Measurements from ENCODE around the gene DCUN1D3.

The DCUN1D3 gene

GRCh38 chr16:20903899-20904506 is 3.8 kb upstream of the DCUN1D3 start:
- Mint-ChIP-seq H3K4me3 (no peak overlapping the region), H3K27ac (no peak overlapping the region), H3K36me3 (no peaks in the 10 kb centered on the region), H3K9me3 (no peaks in the 10 kb centered on the region), H3K27me3 (no peaks in the 10 kb centered on the region), H3K4me1 (peaks cover 54% of the 10 kb centered on the region)
- no peak for ATAC-seq

- ATAC-seq: no peak
- H3K4me3 Mint-ChIP-seq: no peak overlapping the region
- H3K27ac Mint-ChIP-seq: no peak overlapping the region
- H3K4me1 Mint-ChIP-seq: peaks cover 61% of the 10 kb centered on the region
- no peaks in the 10 kb centered on the region for H3K36me3 Mint-ChIP-seq
- H3K27me3 Mint-ChIP-seq: no peaks in the 10 kb centered on the region
- H3K9me3 Mint-ChIP-seq: no peaks in the 10 kb centered on the region
Measured at GRCh38 chr16:20903116-20903898, 3.1 kb upstream of the DCUN1D3 start.

- H3K9me3 Mint-ChIP-seq: no peaks in the 10 kb centered on the region
- H3K36me3 Mint-ChIP-seq: no peaks in the 10 kb centered on the region
- no peak for ATAC-seq
- H3K4me3 Mint-ChIP-seq: peak overlapping the region; percentile 83
- peaks cover 62% of the 10 kb centered on the region for H3K4me1 Mint-ChIP-seq
- H3K27ac Mint-ChIP-seq: peak overlapping the region; percentile 94
- no peaks in the 10 kb centered on the region for H3K27me3 Mint-ChIP-seq
Measured at GRCh38 chr16:20902426-20902825, 2.3 kb upstream of the DCUN1D3 start.

GRCh38 chr16:20901436-20902112 is 1.4 kb upstream of the DCUN1D3 start:
- Mint-ChIP-seq H3K36me3 (no peaks in the 10 kb centered on the region), H3K4me1 (peaks cover 61% of the 10 kb centered on the region), H3K4me3 (peak overlapping the region; percentile 83), H3K27ac (peak overlapping the region; percentile 94), H3K9me3 (no peaks in the 10 kb centered on the region), H3K27me3 (no peaks in the 10 kb centered on the region)
- peak; percentile 56 for ATAC-seq

- no peaks in the 10 kb centered on the region for H3K9me3 Mint-ChIP-seq
- peak; percentile 17 for ATAC-seq
- H3K27ac Mint-ChIP-seq: peak overlapping the region; percentile 94
- no peaks in the 10 kb centered on the region for H3K27me3 Mint-ChIP-seq
- H3K4me1 Mint-ChIP-seq: peaks cover 61% of the 10 kb centered on the region
- no peaks in the 10 kb centered on the region for H3K36me3 Mint-ChIP-seq
- peak overlapping the region; percentile 83 for H3K4me3 Mint-ChIP-seq
Measured at GRCh38 chr16:20901068-20901435, 894 bp upstream of the DCUN1D3 start.

- Mint-ChIP-seq H3K4me1 (peaks cover 58% of the 10 kb centered on the region), H3K36me3 (peaks cover 5% of the 10 kb centered on the region), H3K27ac (peak overlapping the region; percentile 94), H3K27me3 (no peaks in the 10 kb centered on the region), H3K9me3 (no peaks in the 10 kb centered on the region), H3K4me3 (peak overlapping the region; percentile 83)
- ATAC-seq: peak; percentile 1
Measured at GRCh38 chr16:20899477-20900298, 470 bp downstream of the DCUN1D3 start.

GRCh38 chr16:20899071-20899470 is 1.1 kb downstream of the DCUN1D3 start:
- ATAC-seq: no peak
- peak overlapping the region; percentile 83 for H3K4me3 Mint-ChIP-seq
- H3K27me3 Mint-ChIP-seq: no peaks in the 10 kb centered on the region
- H3K9me3 Mint-ChIP-seq: no peaks in the 10 kb centered on the region
- H3K4me1 Mint-ChIP-seq: peaks cover 51% of the 10 kb centered on the region
- H3K36me3 Mint-ChIP-seq: peaks cover 5% of the 10 kb centered on the region
- H3K27ac Mint-ChIP-seq: peak overlapping the region; percentile 94

- no peaks in the 10 kb centered on the region for H3K9me3 Mint-ChIP-seq
- ATAC-seq: no peak
- peaks cover 41% of the 10 kb centered on the region for H3K4me1 Mint-ChIP-seq
- peaks cover 12% of the 10 kb centered on the region for H3K36me3 Mint-ChIP-seq
- H3K27me3 Mint-ChIP-seq: no peaks in the 10 kb centered on the region
- no peak overlapping the region for H3K4me3 Mint-ChIP-seq
- H3K27ac Mint-ChIP-seq: peak overlapping the region; percentile 2
Measured at GRCh38 chr16:20897922-20898321, 2.2 kb downstream of the DCUN1D3 start.

GRCh38 chr16:20897253-20897897 is 2.8 kb downstream of the DCUN1D3 start:
- Mint-ChIP-seq H3K4me3 (no peak overlapping the region), H3K4me1 (peaks cover 40% of the 10 kb centered on the region), H3K27me3 (no peaks in the 10 kb centered on the region)

GRCh38 chr16:20894388-20894787 is 5.8 kb downstream of the DCUN1D3 start:
- Mint-ChIP-seq H3K4me3 (no peak overlapping the region), H3K36me3 (peaks cover 25% of the 10 kb centered on the region), H3K9me3 (no peaks in the 10 kb centered on the region), H3K27ac (no peak overlapping the region), H3K4me1 (peaks cover 20% of the 10 kb centered on the region), H3K27me3 (no peaks in the 10 kb centered on the region)
- ATAC-seq: no peak

More at GRCh38 chr16:20897253-20897897, 2.8 kb downstream of the DCUN1D3 start:
- Mint-ChIP-seq H3K9me3 (no peaks in the 10 kb centered on the region), H3K27ac (peak overlapping the region; percentile 2), H3K36me3 (peaks cover 18% of the 10 kb centered on the region)
- ATAC-seq: no peak

GRCh38 chr16:20889625-20890275 is 10.4 kb downstream of the DCUN1D3 start:
- Mint-ChIP-seq H3K36me3 (peaks cover 26% of the 10 kb centered on the region), H3K27me3 (no peaks in the 10 kb centered on the region)

GRCh38 chr16:20887207-20887606 is 13.0 kb downstream of the DCUN1D3 start:
- Mint-ChIP-seq H3K4me3 (no peak overlapping the region), H3K36me3 (peaks cover 19% of the 10 kb centered on the region), H3K4me1 (peaks cover 8% of the 10 kb centered on the region), H3K27ac (no peak overlapping the region), H3K9me3 (no peaks in the 10 kb centered on the region), H3K27me3 (no peaks in the 10 kb centered on the region)
- no peak for ATAC-seq

More at GRCh38 chr16:20889625-20890275, 10.4 kb downstream of the DCUN1D3 start:
- H3K4me3 Mint-ChIP-seq: no peak overlapping the region
- peaks cover 8% of the 10 kb centered on the region for H3K4me1 Mint-ChIP-seq
- H3K9me3 Mint-ChIP-seq: no peaks in the 10 kb centered on the region
- no peak for ATAC-seq
- H3K27ac Mint-ChIP-seq: no peak overlapping the region

GRCh38 chr16:20886320-20886719 is 13.8 kb downstream of the DCUN1D3 start:
- Mint-ChIP-seq H3K9me3 (no peaks in the 10 kb centered on the region), H3K4me1 (peaks cover 8% of the 10 kb centered on the region), H3K4me3 (no peak overlapping the region), H3K27ac (no peak overlapping the region), H3K27me3 (no peaks in the 10 kb centered on the region), H3K36me3 (peaks cover 13% of the 10 kb centered on the region)
- ATAC-seq: no peak

GRCh38 chr16:20884240-20884556 is 16.0 kb downstream of the DCUN1D3 start:
- H3K4me1 Mint-ChIP-seq: peaks cover 14% of the 10 kb centered on the region
- H3K4me3 Mint-ChIP-seq: no peak overlapping the region
- H3K27me3 Mint-ChIP-seq: no peaks in the 10 kb centered on the region
- H3K9me3 Mint-ChIP-seq: no peaks in the 10 kb centered on the region
- peaks cover 13% of the 10 kb centered on the region for H3K36me3 Mint-ChIP-seq
- no peak overlapping the region for H3K27ac Mint-ChIP-seq
- no peak for ATAC-seq
